Activated naive CD4-positive, alpha-beta T cell treated with Interleukin-2 at 50 U/mL for 16 hours (primary cell): ENCODE results near the gene PLXNA1.

Experiments used
- DNase-seq: peaks from one replicate; pipeline ENCODE4 v3.0.0-alpha.2; 2020

PLXNA1 gene

DNA sequence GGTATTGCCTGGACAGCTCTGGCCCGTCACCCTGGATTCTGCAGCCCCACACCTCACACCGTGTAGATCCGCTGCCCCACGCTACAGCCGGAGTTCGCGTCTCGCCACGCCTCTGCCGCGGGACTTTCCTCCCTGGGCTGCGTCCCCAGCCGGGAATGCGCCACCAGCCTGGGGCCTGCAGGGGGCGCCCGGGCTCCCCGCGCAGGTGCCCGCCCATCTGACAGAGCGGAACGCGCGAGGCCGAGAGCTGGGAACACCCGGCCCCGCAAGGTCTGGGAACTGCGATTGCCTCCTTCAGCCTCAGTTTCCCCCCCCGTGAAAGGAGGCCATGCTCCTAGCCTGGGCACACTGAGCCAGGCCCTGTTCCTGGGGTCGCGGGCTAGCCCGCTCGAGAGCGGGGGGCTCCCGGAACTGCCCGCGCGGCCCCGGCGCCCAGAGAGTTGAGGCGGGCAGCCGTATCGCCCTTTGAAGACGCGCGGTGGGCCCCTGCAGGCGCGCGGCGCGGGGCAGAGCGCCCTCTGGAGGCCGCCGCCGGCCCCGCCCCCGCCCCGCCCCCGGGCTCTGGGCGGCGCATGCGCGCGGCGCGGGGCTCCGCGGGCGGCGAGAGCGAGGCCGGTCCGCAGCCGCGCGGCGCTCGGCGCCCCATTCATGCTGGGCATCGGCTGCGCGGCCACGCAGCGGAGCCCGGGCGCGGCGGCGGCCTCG, at the start of gene PLXNA1:
TSS of gene PLXNA1 (plus strand) at position 645 of the 705 bp plus-strand sequence. CDS start 5,479 bp downstream, outside the sequence.
- peak; percentile 89 for DNase-seq

DNA sequence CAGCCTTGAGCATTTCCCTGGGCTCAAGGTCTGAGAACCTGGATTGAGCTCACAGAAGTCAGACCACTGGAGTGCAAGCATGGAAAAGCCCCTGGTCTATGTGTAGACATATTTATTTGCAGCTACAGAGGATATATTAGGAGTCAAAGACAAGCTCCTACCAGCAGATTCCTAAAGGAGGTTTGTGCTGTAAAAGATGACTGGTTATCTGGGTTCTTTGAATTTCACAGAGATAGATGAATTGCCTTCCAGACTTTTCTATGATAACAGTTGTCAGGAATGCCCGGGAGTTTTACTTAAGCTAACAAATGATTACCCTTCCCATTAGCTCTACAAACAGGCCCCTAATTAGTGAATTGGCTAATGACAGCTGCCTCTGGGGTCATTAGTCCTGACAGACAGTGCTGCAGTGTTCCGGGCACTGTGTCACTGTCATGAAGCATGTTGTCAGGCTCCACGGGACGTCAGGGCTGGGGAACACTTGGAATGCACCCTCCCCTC, 48.8 kb upstream of the PLXNA1 start:
- no peak for DNase-seq

DNA sequence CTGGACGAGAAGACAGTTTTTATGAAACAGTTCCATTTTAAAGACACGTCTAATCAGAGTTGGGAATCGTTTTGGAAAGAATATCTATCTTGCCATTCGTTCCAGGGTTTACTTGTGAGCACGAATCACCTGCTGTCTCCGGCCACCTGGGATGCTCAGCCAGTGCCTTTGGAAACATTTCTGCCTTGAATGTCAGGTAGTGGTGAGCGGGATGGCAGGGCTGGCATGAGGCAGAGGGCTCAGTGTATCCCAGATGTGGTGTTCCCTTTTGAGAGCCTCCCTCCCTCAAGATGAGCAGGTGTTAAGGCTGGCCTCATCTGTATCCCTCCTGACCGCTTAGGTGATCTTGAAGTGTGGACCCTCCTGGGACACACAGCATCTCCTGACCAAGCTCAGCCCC, 47.9 kb upstream of the PLXNA1 start:
- no peak for DNase-seq

DNA sequence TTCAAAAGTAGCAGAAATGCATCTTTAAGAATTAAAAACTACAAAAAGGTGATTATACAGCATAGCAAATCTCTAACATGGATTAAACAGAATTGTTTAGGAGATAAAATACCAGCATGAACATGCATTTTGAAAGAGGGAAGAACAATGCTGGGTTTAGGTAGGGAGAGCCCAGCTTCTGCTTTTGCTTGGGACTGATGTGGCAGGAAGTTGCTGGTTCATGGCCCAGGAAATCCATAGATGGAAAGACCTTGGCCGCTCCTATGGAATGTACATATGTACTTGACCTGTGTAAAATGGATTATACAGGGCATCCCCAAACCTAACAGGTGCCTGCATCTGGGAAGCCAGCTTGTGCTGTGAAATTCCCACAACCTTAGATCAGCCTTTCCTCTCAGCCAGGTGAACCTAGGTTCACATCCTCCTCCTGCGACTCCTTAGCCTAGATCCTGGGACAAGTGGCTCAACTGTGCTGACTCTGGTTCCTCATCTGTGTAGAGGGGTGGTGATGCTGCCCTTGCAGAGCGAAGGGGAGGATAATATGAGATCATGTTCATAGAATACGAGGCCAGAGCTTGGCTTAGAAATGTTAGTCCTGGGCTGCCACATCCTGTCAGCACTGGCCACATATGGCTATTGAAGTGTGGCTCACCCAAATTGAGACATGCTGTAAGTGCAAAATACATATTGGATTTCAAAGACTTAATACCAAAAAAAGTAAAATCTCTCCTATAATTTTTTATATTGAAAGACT, 47.0 kb upstream of the PLXNA1 start:
- no peak for DNase-seq

DNA sequence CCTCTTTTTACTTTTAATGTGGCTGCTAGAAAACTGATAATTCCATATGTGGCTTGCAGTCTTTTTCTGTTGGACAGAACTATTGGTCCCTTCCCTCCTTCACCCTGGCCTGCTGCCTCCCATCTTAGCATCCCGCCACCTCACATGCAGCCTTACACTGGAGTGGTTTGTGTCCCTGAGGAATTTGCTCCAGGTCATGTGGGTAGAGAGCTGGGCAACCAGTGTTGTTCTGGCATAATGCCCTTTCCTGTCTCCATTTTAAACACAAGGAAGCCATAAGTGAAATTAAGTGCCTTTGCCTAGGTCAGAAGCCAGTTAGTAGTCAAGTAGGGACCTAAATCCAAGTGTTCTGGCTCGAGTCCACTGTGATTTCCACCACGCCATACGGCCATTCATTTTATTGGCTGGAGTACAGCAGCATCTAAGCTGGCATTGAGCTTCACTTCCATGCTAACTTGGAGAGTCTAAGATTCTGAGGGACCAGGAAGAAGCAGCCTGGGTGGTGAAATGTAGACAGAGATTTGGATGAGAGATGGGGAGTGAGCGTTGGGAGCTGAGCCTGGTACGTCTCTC, 46.0 kb upstream of the PLXNA1 start:
- no peak for DNase-seq

DNA sequence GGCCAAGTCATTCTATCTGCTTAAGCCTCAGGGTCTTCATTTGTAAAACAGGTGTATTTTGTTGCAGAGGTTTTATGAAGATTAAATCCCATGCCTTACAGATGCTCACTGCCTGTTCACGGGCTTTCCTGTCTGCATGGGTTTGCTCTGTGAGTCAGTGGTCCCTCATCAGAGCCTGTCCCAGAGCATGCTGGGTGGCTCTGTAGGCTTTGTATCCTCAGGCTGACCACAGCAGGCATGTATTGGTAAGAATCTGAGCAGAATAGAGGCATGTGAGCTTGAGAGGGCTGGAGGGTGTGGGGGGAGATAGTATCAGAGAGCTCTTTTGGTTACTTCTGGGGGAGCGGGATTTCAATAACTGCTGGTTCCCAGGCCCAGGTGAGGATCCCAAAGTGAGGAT, 45.4 kb upstream of the PLXNA1 start:
- no peak for DNase-seq

DNA sequence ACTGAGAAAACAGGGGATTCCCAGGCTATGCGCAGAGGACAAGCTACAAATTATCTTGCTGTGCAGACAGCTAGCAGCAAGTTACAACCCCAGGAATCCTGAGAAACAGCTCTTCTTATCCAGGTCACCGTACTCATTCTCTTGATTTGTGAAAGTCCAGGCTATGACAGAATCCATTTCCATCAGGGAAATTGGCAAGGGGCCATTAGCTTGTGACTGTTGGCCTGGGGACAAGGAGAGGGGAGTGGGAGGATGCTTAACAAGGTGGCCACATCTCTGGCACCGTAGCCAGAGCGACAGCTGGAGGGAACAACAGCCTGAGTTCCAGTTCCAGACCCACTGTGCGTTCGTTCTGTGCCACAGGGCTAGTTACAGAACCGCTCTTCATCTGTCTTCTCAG, 44.9 kb upstream of the PLXNA1 start:
- DNase-seq = no peak

DNA sequence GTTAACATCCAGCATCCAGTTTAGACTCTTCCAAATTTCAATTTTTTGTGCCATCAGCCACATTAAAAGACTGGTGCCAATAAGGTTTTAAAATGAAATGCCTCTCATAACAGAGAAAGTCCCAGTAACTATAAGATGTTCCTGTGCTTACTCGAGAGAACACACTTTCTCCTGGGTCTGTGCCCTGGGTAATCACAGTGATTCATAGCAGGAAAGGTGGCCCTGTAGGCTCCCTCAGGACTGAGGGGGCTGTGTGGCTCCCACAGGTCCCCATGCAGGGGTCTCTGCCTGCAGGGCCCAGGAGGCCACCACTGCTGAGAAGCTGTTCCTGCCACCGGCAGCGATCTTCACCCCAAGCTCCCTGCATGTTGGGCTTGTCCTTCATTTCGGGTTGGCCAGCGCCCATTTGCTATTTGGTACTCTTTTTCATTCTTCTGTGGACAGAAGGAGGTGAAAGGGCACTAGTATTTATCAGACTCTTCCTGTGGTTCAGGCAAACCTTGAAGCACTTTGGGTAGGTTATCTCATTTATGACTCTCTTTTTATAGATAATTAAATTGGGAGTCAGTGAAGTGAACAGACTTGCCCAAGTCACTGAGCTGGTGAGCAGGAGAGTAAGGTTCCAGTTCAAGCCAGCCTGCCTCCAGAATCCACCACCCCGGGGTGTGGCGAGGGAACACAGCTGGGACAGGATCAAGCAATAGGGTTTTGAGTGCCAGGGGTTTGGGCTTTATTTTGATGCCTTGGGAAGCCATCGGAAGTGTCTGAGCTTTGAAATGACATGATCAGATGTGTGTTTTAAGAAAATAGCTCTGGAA, 44.2 kb upstream of the PLXNA1 start:
- DNase-seq = no peak

DNA sequence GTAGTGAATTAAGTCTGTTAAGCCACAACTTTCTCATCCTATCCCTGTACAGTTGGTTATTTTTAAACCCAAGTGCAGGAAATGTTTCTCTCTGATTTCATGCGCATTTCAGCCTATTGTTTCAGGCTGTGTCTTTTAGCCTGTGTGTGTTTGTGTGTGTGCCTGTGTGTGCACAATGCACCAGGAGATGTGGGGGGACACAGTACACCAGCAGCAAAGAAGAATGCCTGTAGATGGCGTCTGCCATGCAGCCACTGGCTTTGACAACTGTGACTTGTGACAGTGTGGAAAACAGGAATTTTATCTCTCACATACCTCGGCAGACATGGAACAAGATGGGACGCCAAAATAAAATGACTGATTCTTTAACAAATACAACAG, 43.6 kb upstream of the PLXNA1 start:
- no peak for DNase-seq

DNA sequence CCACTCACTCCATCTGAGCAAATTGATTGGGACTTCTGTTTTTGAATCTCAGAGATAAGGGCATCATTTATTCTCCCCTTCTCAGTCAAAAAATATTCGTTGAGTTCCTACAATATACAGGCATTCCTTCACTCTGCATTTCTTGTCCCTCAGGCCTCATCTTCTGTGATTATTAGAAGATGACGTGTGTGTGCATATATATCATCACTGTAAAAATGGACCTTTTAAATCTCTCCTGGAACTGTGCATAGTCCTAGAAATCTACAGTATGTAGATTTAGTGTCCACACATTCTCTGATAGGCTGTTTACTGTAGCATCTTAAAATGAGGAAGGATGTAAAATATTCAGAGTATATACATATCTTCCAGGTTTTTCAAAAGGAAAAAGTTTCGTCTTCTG, 43.2 kb upstream of the PLXNA1 start:
- no peak for DNase-seq

DNA sequence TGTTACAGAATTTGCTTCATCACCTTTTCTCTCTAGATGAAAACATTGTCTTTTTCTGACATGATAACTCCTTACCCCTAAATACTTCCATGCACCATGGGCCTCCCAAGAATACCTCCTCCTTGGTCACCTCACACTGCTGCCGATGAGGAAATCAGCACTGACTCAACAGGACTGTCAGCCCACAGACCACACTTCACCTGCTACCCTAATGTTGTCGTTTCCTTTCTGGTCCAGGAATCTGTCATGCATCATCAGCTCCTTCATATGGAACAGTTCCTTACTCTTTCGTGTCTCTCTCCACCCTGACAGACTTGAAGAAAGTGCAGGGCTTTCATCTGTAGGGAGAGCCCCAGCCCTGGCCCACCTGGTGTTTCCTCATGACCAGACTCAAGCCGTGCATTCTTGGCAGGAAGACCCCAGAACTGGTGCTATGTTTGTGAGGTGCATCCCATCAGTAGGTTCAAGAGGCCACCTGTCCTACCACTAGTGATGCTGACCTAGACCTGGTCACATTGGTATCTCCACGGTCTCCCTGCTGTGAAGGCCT, 41.1 kb upstream of the PLXNA1 start:
- no peak for DNase-seq

DNA sequence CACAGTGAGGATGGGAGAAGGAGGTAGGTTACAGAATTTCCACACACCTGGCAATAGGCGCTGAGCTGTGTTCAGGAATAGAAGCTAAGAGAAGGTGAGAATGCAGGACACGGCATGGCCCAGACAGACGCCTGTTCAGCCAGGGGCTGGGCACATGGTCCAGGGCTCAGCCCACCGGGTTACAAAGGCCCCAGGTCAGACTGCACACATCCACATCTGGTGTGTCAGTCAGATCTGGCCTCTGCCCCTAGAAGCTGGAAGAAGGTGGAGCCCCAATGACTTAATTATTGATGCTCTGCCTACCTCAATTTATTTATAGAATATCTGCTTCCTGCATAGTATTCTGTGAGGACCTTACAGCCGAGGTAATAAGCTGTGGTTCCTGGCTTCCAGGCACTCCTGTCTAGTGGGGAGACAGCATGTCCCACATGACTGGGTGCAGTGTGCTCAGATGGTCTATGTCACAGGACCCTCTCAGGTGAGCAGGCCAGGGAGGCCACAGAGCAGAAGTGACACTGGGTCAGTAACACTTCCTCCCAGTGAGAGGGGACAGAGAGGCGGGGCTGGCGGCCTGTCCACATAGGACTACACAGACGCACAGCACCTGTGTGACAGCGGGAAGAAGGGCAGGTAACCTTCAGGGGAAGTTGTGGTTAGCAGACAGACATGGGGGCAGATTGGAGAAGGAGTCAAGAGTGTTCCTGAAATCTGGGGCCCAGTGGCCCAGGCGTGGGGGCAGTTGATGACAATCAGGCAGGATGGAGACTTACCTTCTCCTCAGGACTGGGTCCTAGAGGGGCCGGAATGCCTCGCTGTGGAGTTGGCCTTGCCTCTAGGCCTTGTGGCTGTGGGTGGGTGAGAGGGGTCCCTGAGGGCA, 38.6 kb upstream of the PLXNA1 start:
- no peak for DNase-seq

DNA sequence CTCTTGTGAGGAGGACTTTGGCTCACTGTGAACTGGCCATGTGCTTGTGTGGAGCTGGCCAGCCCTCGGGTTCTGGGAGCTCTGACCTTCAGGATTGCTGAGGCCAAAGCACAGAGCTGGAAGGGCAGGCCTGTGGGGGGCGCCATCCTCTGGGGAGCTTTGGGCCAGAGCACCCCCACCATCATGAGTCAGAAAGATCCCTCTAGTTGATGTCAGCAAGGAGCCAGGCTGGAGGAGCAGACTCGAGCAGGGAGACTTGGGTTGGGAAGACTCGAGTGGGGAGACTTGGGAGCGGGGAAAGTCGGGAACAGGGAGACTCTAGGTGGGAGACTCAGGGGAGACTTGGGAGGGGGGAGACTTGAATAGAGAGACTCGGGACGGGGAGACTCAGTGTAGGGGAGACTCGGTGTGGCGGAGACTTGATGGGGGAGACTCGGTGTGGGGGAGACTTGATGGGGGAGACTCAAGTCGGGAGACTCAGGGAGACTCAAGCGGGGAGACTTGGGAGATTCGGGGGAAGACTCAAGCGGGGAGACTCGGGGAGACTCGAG, 37.7 kb upstream of the PLXNA1 start:
- no peak for DNase-seq

DNA sequence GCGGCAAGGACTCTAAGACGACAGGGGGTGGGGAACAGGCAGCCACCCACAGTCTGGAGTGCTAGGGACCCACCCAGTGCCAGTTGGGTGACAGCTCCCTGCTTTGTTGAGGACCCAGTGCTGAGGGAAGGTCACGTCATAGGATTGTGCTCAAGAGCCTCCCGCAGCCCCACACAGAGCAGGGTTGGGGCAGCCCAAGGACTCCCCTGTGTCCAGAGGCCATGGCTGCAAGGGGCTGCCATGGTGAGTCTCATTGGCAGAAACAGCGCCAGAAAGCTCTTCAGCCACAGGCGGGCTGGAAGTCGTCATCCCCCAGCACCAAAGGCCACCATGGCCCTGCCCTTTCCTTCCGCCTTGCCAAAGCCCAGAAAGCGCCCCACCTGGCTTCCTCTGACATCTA, 37.0 kb upstream of the PLXNA1 start:
- DNase-seq = no peak

DNA sequence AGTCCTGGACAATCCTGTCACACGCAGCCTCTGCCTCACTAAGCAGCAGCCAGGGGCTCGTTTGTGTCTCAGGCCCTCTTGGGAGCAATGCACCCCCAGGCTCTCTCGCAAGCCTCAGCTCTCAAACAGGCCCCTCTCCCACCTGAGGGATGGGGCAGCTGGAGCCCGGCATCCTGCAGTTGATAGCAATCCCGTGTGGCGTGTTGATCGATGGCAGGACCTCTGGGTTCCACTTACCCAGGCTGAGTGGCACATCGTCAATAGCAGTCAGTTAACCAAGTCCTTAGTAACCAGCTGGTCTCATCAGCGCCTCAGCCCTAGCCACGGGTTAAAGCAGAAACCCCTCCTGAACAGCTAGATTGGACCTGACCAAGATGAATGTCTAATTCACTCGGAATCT, 36.5 kb upstream of the PLXNA1 start:
- no peak for DNase-seq

DNA sequence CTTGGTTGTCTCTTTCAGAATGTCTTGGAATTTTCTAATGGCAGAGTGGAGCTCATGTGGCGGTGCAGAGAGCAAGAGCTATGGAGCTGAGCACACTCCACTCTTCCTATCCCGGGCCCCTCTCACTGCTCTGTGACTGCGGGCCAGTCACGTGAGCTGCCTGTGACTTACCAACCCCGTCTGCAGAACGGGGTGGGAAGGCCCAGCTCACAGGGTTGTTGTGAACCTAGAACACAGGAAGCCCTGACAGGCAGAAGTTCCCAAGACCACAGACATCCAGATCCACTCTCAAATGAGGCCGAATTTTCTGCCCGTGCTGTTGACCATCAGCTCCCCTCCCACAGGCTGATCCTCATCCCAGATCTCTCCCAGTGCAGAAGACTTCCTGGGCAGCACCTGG, 35.5 kb upstream of the PLXNA1 start:
- DNase-seq = no peak

DNA sequence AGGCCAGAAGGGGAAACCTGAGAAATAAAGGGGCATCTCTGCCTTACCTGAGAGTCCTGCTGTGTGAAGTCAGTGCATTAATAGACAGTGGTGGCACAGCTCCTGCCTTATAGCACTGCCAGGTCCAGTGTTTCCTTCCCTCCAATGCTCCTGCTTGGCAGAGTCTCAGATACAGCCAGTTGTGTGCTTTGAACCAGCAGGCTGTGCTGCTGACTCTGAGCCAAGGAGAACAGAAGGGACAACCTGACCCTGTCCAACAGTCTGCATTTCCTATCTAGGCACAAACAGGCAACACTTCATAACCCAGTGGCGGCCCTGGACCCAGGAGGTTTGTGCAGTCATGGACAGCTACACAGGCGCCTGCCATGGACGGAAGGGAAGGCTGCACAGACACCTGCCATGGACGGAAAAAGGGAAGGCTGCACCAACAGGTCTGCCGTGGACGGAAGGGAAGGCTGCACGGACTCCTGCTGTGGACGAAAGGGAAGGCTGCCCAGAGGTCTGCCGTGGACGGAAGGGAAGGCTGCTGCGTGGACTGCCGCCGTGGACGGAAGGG, 33.9 kb upstream of the PLXNA1 start:
- DNase-seq = no peak

DNA sequence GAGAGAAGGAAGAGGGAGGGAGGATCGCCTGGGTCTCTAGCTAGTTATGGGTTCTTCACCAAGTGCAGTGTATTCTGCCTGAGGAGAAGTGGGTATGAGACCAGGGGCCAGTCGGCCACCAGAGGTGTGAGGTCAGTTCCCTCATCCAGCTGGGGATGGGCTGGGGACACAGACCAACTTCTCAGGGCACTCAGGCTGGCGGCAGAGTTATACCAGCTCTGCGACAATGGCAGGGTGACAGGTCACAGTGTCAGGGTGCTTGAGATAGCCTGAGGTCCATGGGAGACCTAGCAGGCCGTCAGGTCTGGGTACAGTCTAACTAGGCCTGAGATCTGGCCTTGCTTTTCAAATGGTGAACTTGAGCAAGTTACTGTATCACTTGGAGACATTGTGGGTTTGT, 31.4 kb upstream of the PLXNA1 start:
- DNase-seq = no peak

DNA sequence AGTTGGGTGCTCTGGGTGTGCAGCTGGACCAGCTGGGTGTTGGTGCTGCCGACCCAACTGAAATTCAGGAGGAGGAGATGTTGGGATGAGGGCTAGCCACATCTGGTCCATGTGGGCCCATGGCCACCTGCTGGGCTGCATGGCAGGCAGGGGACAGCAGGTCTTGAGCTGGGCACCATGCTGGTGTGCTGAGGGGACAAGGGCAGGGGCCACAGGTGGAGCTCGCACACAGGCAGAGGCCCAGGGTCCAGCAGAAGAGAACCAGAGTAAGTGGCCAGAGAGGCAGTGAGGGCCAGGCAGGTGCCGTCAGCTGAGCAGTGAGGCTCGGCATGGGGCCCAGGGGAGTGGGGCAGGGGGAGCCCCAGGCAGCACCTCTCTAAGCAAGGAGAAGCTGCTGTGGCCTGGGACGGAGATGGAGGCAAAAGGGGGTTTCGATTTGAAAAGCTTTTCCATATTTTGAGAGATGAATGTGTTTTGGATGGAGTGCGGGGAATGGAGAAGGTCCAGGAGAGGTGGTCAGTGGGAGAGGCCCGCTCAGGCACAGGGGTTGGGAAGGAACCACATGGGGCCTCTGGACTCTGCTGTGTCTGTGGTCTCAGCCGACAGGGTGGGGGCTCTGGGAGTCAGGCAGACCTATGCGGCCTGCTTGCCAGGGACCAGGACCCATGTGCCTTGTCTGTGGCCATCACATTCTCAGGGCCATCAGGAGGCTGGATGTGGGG, 30.5 kb upstream of the PLXNA1 start:
- DNase-seq = no peak

DNA sequence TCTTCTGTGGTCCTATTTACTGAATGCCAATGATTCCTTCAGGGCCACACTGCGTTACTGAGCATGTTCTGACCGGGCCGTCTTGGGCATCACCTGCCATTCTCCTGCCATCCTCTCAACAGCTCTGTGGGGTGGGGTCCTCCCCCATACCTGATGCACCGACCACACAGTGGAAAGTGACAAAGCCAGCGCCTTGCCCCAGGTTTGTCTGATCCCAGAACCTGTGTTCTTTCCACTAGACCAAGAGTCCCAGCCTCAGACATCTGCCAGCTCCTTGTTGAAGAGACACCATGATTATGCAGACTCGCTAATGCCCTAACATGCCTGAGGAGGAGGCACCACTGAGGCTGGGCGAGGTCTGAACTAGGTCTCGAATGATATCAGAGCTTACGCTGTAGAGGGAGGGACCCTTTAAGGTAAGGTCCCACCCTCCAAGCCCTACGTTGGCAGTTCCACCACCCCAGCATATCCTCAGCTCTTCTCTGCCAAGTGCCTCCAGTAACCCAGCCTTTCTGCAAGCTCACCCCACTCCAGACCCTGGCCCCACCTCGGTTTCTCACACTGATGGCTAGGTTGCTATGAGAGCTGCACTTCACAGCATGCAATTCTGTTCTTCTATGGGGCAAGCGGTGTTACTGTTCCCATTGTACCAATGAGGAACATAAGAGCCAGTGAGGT, 29.8 kb upstream of the PLXNA1 start:
- DNase-seq = no peak
